Tibial nerve (tissue), 4 donors: ENCODE measurements around the gene AGTRAP. TPM values are rescaled to one million over a fixed set of nuclear protein-coding genes. Genes with fewer than 3 reads are reported as not detected.

Source experiments
- DNase-seq, 2 donors: peaks; one replicate each; pipeline ENCODE4 v3.0.0-alpha.2; 2019; ENCODE audit warnings: low spot score in 2 of 2
- H3K27ac ChIP-seq, 4 donors: fragments of 200-600 bp; sonication (generic) in 3 of 4; one replicate each; pipeline ENCODE4 v1.5.1; 2017 to 2019; ENCODE audit warnings: mild to moderate bottlenecking in 1 of 4
- H3K27me3 ChIP-seq, 2 donors: fragments of 200-600 bp; sonication (generic) in 1 of 2; one replicate each; pipeline versions ENCODE4 v1.5.1 to v1.6.0; 2017 to 2019
- H3K36me3 ChIP-seq, 3 donors: fragments of 200-600 bp; sonication (generic); one replicate each; pipeline ENCODE4 v1.5.1; 2018 to 2019
- H3K4me1 ChIP-seq, 4 donors: fragments of 200-600 bp; sonication (generic) in 3 of 4; one replicate each; pipeline ENCODE4 v1.5.1; 2017 to 2019
- H3K4me3 ChIP-seq, 4 donors: fragments of 200-600 bp; sonication (generic) in 3 of 4; one replicate each; pipeline ENCODE4 v1.5.1; 2017 to 2019; ENCODE audit warnings: mild to moderate bottlenecking in 1 of 4, moderate library complexity in 1 of 4
- H3K9me3 ChIP-seq, 4 donors: fragments of 200-600 bp; sonication (generic) in 3 of 4; one replicate each; pipeline ENCODE4 v1.5.1; 2017 to 2019
- EP300 ChIP-seq, 2 donors: sonication (generic); formaldehyde crosslinking; IDR thresholded peaks; one replicate each; pipeline ENCODE4 v1.6.1; 2017; ENCODE audit warnings: antibody characterized with exemption in 2 of 2, mild to moderate bottlenecking in 1 of 2
- POLR2A ChIP-seq, 2 donors: fragments of 450-650 bp; IDR thresholded peaks; one replicate each; pipeline ENCODE4 v1.6.1; 2017; ENCODE audit warnings: antibody characterized with exemption in 2 of 2, mild to moderate bottlenecking in 2 of 2, moderate library complexity in 2 of 2
- WGBS, 2 donors: methylation state at CpG; one replicate each; pipeline ENCODE4 v1.1.5; 2018; 5-methylcytosine and 5-hydroxymethylcytosine counted together
- total RNA-seq, 4 donors: library from RNA; depleted of rRNA; stranded (reverse); fragments of >200 nt; gene quantifications; one replicate each; pipeline ENCODE4 v1.1.0, GENCODE V29; 2016
- TF ChIP-seq, protein P1 (sequence below), 5 experiments: fragments of 200-600 bp in 3 of 5; fragments of 450-650 bp in 2 of 5; sonication (generic) in 3 of 5; IDR thresholded peaks; one replicate each; pipeline ENCODE4 v1.5.1; 2016 to 2019; ENCODE audit warnings: antibody characterized with exemption in 5 of 5, mild to moderate bottlenecking in 3 of 5, moderate library complexity in 2 of 5

Gene AGTRAP
- total RNA-seq, 4 donors from 2014 or later = 35.6 to 118 (median 76.0) TPM

DNA sequence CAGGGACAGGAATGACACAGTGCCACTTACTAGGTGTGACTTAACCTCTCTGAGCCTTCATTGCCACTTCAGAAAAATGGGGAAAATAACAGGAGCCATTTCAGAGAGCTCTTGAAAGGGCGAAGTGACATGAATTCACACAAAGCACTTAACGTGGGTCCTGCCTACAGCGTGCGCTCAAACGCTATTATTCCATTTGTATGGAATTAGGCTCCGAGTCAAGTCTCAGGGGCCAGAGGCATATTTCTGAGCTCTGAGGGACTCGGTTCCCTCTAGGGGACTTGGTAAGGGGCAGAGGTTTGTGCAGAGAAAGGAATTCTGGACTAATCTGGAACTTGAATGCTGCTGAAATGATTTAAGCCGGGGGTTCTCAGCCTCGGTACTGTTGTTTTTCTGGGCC, 30.3 kb upstream of the AGTRAP start:
- no peak for TF ChIP-seq POLR2A (IDR thresholded peaks at IDR 0.05)
- Histone ChIP-seq H3K4me1 (peaks cover 0 to 49% (median 5%) of the 10 kb centered on the region in 4 donors), H3K27ac (no peak overlapping the region), H3K9me3 (no peaks in the 10 kb centered on the region), H3K36me3 (no peaks in the 10 kb centered on the region), H3K4me3 (no peak overlapping the region), H3K27me3 (peaks cover 0 to 28% of the 10 kb centered on the region in 2 donors)
- DNase-seq = no peak
- 53 to 68% methylated on average over 9 of the region's 9 CpGs for WGBS, 2 donors

DNA sequence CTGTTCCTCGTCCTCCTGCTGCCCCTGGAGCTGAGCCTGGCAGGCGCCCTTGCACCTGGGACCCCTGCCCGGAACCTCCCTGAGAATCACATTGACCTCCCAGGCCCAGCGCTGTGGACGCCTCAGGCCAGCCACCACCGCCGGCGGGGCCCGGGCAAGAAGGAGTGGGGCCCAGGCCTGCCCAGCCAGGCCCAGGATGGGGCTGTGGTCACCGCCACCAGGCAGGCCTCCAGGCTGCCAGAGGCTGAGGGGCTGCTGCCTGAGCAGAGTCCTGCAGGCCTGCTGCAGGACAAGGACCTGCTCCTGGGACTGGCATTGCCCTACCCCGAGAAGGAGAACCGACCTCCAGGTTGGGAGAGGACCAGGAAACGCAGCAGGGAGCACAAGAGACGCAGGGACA, 29.6 kb upstream of the AGTRAP start:
- no peak for DNase-seq
- Histone ChIP-seq H3K27me3 (peaks cover 0 to 21% of the 10 kb centered on the region in 2 donors), H3K4me3 (no peak overlapping the region), H3K4me1 (peaks cover 0 to 42% (median 3%) of the 10 kb centered on the region in 4 donors), H3K27ac (no peak overlapping the region), H3K36me3 (no peaks in the 10 kb centered on the region), H3K9me3 (no peaks in the 10 kb centered on the region)
- TF ChIP-seq POLR2A (IDR thresholded peaks at IDR 0.05) (no peak), EP300 (IDR thresholded peaks at IDR 0.05) (no peak)
- TF ChIP-seq, protein P1, sequence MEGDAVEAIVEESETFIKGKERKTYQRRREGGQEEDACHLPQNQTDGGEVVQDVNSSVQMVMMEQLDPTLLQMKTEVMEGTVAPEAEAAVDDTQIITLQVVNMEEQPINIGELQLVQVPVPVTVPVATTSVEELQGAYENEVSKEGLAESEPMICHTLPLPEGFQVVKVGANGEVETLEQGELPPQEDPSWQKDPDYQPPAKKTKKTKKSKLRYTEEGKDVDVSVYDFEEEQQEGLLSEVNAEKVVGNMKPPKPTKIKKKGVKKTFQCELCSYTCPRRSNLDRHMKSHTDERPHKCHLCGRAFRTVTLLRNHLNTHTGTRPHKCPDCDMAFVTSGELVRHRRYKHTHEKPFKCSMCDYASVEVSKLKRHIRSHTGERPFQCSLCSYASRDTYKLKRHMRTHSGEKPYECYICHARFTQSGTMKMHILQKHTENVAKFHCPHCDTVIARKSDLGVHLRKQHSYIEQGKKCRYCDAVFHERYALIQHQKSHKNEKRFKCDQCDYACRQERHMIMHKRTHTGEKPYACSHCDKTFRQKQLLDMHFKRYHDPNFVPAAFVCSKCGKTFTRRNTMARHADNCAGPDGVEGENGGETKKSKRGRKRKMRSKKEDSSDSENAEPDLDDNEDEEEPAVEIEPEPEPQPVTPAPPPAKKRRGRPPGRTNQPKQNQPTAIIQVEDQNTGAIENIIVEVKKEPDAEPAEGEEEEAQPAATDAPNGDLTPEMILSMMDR (IDR thresholded peaks at IDR 0.05) = no peak
- WGBS, 2 donors = 89 to 93% methylated on average over 4 to 14 of the region's 14 CpGs

DNA sequence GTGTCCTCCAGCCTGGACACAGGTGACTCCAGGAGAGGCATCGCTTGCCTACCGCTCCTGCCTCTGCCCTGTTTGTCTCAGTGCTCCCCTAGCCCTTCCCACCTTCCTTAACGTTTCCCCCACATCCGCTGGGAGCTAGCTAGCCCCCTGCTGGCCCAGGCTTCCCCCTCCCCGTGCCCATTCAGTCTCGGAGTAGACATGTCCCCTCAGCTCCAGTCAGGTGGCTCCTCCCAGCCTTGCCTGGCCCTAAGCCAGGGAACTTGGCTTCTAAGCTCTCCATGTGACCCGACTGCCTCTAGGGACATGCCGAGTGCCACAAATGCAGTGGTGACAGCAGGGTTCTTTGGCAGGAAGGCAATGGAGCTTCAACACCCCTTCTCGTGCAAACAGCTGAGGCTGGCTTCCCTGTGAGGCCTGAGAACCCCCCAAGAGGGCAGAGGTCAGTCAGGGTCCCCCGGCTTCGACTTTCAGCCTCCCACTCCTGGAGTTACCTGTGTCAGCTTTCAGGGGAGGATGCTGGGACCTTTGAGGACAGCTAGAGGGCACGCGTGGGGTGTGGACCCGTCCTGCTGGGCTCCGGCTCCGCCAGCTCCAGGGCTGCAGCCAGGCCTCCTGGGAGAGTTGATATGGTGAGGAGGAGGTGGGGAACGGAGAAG, 28.2 kb upstream of the AGTRAP start:
- TF ChIP-seq, protein P1 (IDR thresholded peaks at IDR 0.05) = no peak
- WGBS, 2 donors = 38 to 53% methylated on average over 15 to 17 of the region's 17 CpGs
- Histone ChIP-seq H3K27ac (no peak overlapping the region), H3K9me3 (no peaks in the 10 kb centered on the region), H3K4me3 (no peak overlapping the region), H3K36me3 (no peaks in the 10 kb centered on the region), H3K4me1 (peaks cover 0 to 27% (median 2%) of the 10 kb centered on the region in 4 donors), H3K27me3 (peaks cover 0 to 11% of the 10 kb centered on the region in 2 donors)
- no peak for DNase-seq

DNA sequence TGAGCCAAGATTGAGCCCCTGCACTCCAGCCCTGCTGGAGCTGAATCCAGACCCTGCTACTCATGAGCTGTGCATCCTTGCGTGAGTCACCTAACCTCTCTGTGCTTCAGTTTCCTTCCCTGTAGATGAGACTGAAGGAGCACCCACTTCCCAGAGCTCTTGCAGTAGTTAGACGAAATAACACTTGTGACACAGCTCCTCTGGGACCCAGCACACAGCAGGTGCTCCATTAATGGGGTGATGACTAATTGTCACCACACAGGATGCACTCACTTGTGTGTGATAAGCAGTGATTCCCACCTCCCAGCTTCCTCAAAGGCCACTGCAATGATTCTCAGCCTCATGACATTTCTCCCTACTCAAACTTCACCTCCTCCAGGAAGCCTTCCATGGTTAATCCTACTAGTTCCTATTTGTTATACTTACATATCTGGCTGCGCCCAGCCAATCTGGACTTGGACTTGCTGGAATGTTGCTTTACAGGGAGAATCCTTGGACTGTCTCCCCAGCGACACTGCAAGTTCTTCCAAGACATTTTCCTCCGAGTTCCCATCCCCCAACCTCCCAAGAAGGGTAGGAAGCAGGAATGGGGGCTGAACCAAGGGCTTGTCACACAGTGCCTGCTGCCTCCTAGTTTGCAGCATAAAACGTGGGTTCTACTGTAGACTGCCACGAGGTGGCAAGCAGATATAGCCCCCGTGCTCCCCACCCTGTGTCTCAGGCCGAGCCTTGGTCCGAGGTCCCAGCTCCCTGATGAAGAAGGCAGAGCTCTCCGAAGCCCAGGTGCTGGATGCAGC, 27.2 kb upstream of the AGTRAP start:
- no peak for DNase-seq
- no peaks in the 10 kb centered on the region for H3K9me3 ChIP-seq
- H3K4me1 ChIP-seq = peaks cover 0 to 18% (median 2%) of the 10 kb centered on the region in 4 donors
- TF ChIP-seq POLR2A (IDR thresholded peaks at IDR 0.05) (no peak), EP300 (IDR thresholded peaks at IDR 0.05) (no peak)
- TF ChIP-seq, protein P1 (IDR thresholded peaks at IDR 0.05) = no peak
- peaks cover 0 to 7% of the 10 kb centered on the region in 2 donors for H3K27me3 ChIP-seq
- no peak overlapping the region for H3K4me3 ChIP-seq
- no peak overlapping the region for H3K27ac ChIP-seq
- 77 to 82% methylated on average over 7 to 11 of the region's 11 CpGs for WGBS, 2 donors
- H3K36me3 ChIP-seq = no peaks in the 10 kb centered on the region

DNA sequence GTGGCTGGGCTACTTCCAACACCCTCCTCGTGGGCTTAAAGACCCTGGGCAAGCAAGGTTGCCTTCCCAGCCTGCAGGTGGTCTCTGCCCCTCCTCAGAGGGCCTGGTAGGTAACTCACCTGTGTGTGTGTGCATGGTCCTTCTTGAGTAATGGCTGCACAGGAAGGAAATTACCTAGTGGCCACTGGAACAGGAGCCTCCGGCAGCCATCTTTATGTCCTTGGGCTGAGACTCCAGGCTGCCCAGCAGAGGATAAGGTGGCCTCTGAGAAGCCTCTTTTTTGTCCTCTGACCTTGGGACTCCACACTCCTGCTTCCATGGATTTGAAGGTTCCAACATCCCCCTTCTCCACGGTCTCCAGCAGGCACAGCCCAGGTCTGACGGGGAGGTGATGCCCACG, 24.4 kb upstream of the AGTRAP start:
- peaks cover 0 to 5% (median 0%) of the 10 kb centered on the region in 4 donors for H3K4me1 ChIP-seq
- TF ChIP-seq, protein P1 (IDR thresholded peaks at IDR 0.05) = no peak
- TF ChIP-seq EP300 (IDR thresholded peaks at IDR 0.05) = no peak
- no peak for TF ChIP-seq POLR2A (IDR thresholded peaks at IDR 0.05)
- no peaks in the 10 kb centered on the region for H3K36me3 ChIP-seq
- H3K4me3 ChIP-seq = no peak overlapping the region
- 94% methylated on average over 5 of the region's 5 CpGs for WGBS, 2 donors
- no peak overlapping the region for H3K27ac ChIP-seq
- no peaks in the 10 kb centered on the region for H3K9me3 ChIP-seq
- no peaks in the 10 kb centered on the region for H3K27me3 ChIP-seq
- DNase-seq = no peak
